Ascending aorta (tissue), 2 donors: ENCODE measurements around the gene ARHGAP27. TPM values are rescaled to one million over a fixed set of nuclear protein-coding genes. Genes with fewer than 3 reads are reported as not detected.

Experiments used
- DNase-seq, 2 donors: peaks; one replicate each; pipeline ENCODE4 v3.0.0-alpha.2; 2019; ENCODE audit warnings: low spot score in 2 of 2
- H3K27ac ChIP-seq, 2 donors: fragments of 200-600 bp; sonication (generic); one replicate each; pipeline ENCODE4 v1.5.1; 2016 to 2017; ENCODE audit warnings: mild to moderate bottlenecking in 1 of 2
- H3K27me3 ChIP-seq: fragments of 200-600 bp; sonication (generic); one replicate; pipeline ENCODE4 v1.5.1; 2017
- H3K36me3 ChIP-seq, 2 donors: fragments of 200-600 bp; sonication (generic); one replicate each; pipeline ENCODE4 v1.5.1; 2016
- H3K4me1 ChIP-seq, 2 donors: fragments of 200-600 bp; sonication (generic); one replicate each; pipeline ENCODE4 v1.5.1; 2016 to 2017; ENCODE audit warnings: mild to moderate bottlenecking in 1 of 2
- H3K4me3 ChIP-seq, 2 donors: fragments of 200-600 bp; sonication (generic); one replicate each; pipeline ENCODE4 v1.5.1; 2016 to 2017; ENCODE audit warnings: mild to moderate bottlenecking in 1 of 2
- H3K9me3 ChIP-seq, 2 donors: fragments of 200-600 bp; sonication (generic); one replicate each; pipeline ENCODE4 v1.5.1; 2016
- CTCF ChIP-seq, 3 experiments: fragments of 200-600 bp in 2 of 3; fragments of 450-650 bp in 1 of 3; sonication (generic) in 2 of 3; IDR thresholded peaks; one replicate each; pipeline ENCODE4 v1.5.1; 2016 to 2019; ENCODE audit warnings: antibody characterized with exemption in 3 of 3, mild to moderate bottlenecking in 1 of 3, moderate library complexity in 1 of 3
- intact Hi-C: fragments of 100-400 bp; cut with DNase I; formaldehyde crosslinking; loops from one replicate; pipeline ENCODE4 v1.15.1; 2023
- total RNA-seq: library from RNA; depleted of rRNA; stranded (reverse); fragments of >200 nt; gene quantifications from one replicate; pipeline ENCODE4 v1.1.0, GENCODE V29; 2016

ARHGAP27 gene
- total RNA-seq, 1 donor from 2014 or later = 80.6 TPM

- intact Hi-C loops = no loop called here
- Histone ChIP-seq H3K27me3 (no peaks in the 10 kb centered on the region), H3K4me3 (no peak overlapping the region), H3K4me1 (peaks cover under 1 to 16% of the 10 kb centered on the region in 2 donors), H3K9me3 (no peaks in the 10 kb centered on the region), H3K36me3 (no peaks in the 10 kb centered on the region), H3K27ac (no peak overlapping the region)
- no peak for TF ChIP-seq CTCF (IDR thresholded peaks at IDR 0.05)
- DNase-seq = no peak
These were observed 55.3 kb downstream of the ARHGAP27 start for GRCh38 chr17:45377401-45377800.

- no peak for DNase-seq
- intact Hi-C loops = no loop called here
- Histone ChIP-seq H3K36me3 (no peaks in the 10 kb centered on the region), H3K4me1 (peaks cover 5 to 22% of the 10 kb centered on the region in 2 donors), H3K9me3 (no peaks in the 10 kb centered on the region), H3K4me3 (no peak overlapping the region), H3K27ac (no peak overlapping the region), H3K27me3 (no peaks in the 10 kb centered on the region)
- TF ChIP-seq CTCF (IDR thresholded peaks at IDR 0.05) = no peak
These were observed 56.3 kb downstream of the ARHGAP27 start for GRCh38 chr17:45376171-45377005.

- peak in 1 of 2 donors; percentile 27 for DNase-seq
- Histone ChIP-seq H3K4me3 (no peak overlapping the region), H3K27ac (peak overlapping the region; percentile 64 to 69), H3K4me1 (peaks cover 5 to 24% of the 10 kb centered on the region in 2 donors), H3K9me3 (no peaks in the 10 kb centered on the region), H3K27me3 (no peaks in the 10 kb centered on the region), H3K36me3 (no peaks in the 10 kb centered on the region)
- intact Hi-C loops = loop anchor here (5.0 kb wide), 2 partner anchors 82 to 237 kb away; partner anchors contain the start of gene ACBD4
- no peak for TF ChIP-seq CTCF (IDR thresholded peaks at IDR 0.05)
These were observed 58.2 kb downstream of the ARHGAP27 start for GRCh38 chr17:45374501-45374900.

GRCh38 chr17:45372325-45372869, 60.3 kb downstream of the ARHGAP27 start:
- DNase-seq = peak in 1 of 2 donors; percentile 43
- Histone ChIP-seq H3K4me1 (peaks cover 5 to 24% of the 10 kb centered on the region in 2 donors), H3K27ac (peak overlapping the region; percentile 64 to 73), H3K27me3 (no peaks in the 10 kb centered on the region), H3K36me3 (no peaks in the 10 kb centered on the region), H3K4me3 (no peak overlapping the region), H3K9me3 (no peaks in the 10 kb centered on the region)
- no peak for TF ChIP-seq CTCF (IDR thresholded peaks at IDR 0.05)
- intact Hi-C loops = loop anchor here (5.0 kb wide), 2 partner anchors 80 to 235 kb away; partner anchors contain the start of gene ACBD4

- peak overlapping the region; percentile 46 to 50 for H3K4me3 ChIP-seq
- H3K9me3 ChIP-seq = no peaks in the 10 kb centered on the region
- TF ChIP-seq CTCF (IDR thresholded peaks at IDR 0.05) = no peak
- no peaks in the 10 kb centered on the region for H3K27me3 ChIP-seq
- no peaks in the 10 kb centered on the region for H3K36me3 ChIP-seq
- H3K27ac ChIP-seq = peak overlapping the region; percentile 64 to 73
- DNase-seq = peak in 1 of 2 donors; percentile 93
- peaks cover 5 to 24% of the 10 kb centered on the region in 2 donors for H3K4me1 ChIP-seq
- intact Hi-C loops = loop anchor here (1.0 to 5.0 kb wide), 3 partner anchors 54 to 234 kb away; partner anchors contain the start of genes ACBD4 and MAP3K14
These were observed 61.0 kb downstream of the ARHGAP27 start for GRCh38 chr17:45371414-45372324.
